NT2/D1 (cell line): ENCODE data around the gene OTOF.

Experiments
- DNase-seq: peaks from one replicate; pipeline ENCODE4 v3.0.0-alpha.2; 2011; ENCODE audit warnings: low read depth, low spot score
- H3K27me3 ChIP-seq: 2 replicates; pipeline ENCODE4 v1.6.0; 2011; ENCODE audit warnings: mild to moderate bottlenecking; ENCODE audit not compliant: insufficient read length, insufficient read depth
- H3K36me3 ChIP-seq: 2 replicates; pipeline ENCODE4 v1.6.1; 2011; ENCODE audit warnings: mild to moderate bottlenecking, low read length, mixed read lengths; ENCODE audit not compliant: insufficient read depth, insufficient read length
- H3K4me1 ChIP-seq: 2 replicates; pipeline ENCODE4 v1.5.1; 2011; ENCODE audit not compliant: insufficient read depth, insufficient read length
- H3K4me3 ChIP-seq: 2 replicates; pipeline ENCODE4 v1.5.1; 2011; ENCODE audit warnings: low read depth; ENCODE audit not compliant: insufficient read length
- H3K9ac ChIP-seq: 2 replicates; pipeline ENCODE4 v1.6.0; 2011; ENCODE audit warnings: low read depth; ENCODE audit not compliant: insufficient read length
- H3K9me3 ChIP-seq: 2 replicates; pipeline ENCODE4 v1.5.1; 2011; ENCODE audit warnings: mild to moderate bottlenecking, low read length; ENCODE audit not compliant: insufficient read depth
- SUZ12 ChIP-seq: IDR thresholded peaks from 2 replicates; pipeline ENCODE4 v1.6.1; 2011; ENCODE audit not compliant: insufficient read length, insufficient read depth; ENCODE audit errors: extremely low read depth
- YY1 ChIP-seq: IDR thresholded peaks from 2 replicates; pipeline ENCODE4 v1.6.1; 2011; ENCODE audit not compliant: insufficient read length, insufficient read depth
- ZNF274 ChIP-seq: IDR thresholded peaks from 2 replicates; pipeline ENCODE4 v1.6.1; 2011; ENCODE audit warnings: mild to moderate bottlenecking, low read depth, low read length

OTOF gene

GRCh38 chr2:26511466-26511865 lies 33.5 kb upstream of the OTOF start:
- Histone ChIP-seq H3K9me3 (no peaks in the 10 kb centered on the region), H3K9ac (no peak overlapping the region), H3K27me3 (no peaks in the 10 kb centered on the region)

GRCh38 chr2:26510344-26510973 lies 32.5 kb upstream of the OTOF start:
- no peak for DNase-seq
- Histone ChIP-seq H3K9ac (no peak overlapping the region), H3K9me3 (no peaks in the 10 kb centered on the region), H3K4me3 (no peak overlapping the region), H3K4me1 (no peaks in the 10 kb centered on the region), H3K36me3 (no peaks in the 10 kb centered on the region), H3K27me3 (no peaks in the 10 kb centered on the region)
- TF ChIP-seq YY1, result no peak
- no peak for TF ChIP-seq SUZ12
- TF ChIP-seq ZNF274, result no peak

More at GRCh38 chr2:26511466-26511865, 33.5 kb upstream of the OTOF start:
- TF ChIP-seq YY1 (no peak), SUZ12 (no peak), ZNF274 (no peak)
- Histone ChIP-seq H3K4me1 (no peaks in the 10 kb centered on the region), H3K4me3 (no peak overlapping the region), H3K36me3 (no peaks in the 10 kb centered on the region)
- no peak for DNase-seq

- Histone ChIP-seq H3K36me3 (no peaks in the 10 kb centered on the region), H3K4me3 (no peak overlapping the region), H3K27me3 (peaks cover 6% of the 10 kb centered on the region), H3K9ac (no peak overlapping the region), H3K9me3 (no peaks in the 10 kb centered on the region), H3K4me1 (peaks cover under 1% of the 10 kb centered on the region)
- no peak for DNase-seq
- TF ChIP-seq SUZ12 (no peak), ZNF274 (no peak), YY1 (no peak)
Measured at GRCh38 chr2:26509141-26509540, 31.2 kb upstream of the OTOF start.

- H3K4me1 ChIP-seq, result peaks cover 4% of the 10 kb centered on the region
- H3K36me3 ChIP-seq, result no peaks in the 10 kb centered on the region
- H3K27me3 ChIP-seq, result peaks cover 11% of the 10 kb centered on the region
- TF ChIP-seq YY1, result no peak
- no peak for TF ChIP-seq ZNF274
- no peak for TF ChIP-seq SUZ12
- H3K4me3 ChIP-seq, result no peak overlapping the region
- DNase-seq, result no peak
- no peak overlapping the region for H3K9ac ChIP-seq
- no peaks in the 10 kb centered on the region for H3K9me3 ChIP-seq
Measured at GRCh38 chr2:26507932-26508331, 30.0 kb upstream of the OTOF start.

GRCh38 chr2:26507088-26507487 lies 29.2 kb upstream of the OTOF start:
- DNase-seq, result no peak
- Histone ChIP-seq H3K4me1 (peaks cover 4% of the 10 kb centered on the region), H3K27me3 (peaks cover 11% of the 10 kb centered on the region), H3K36me3 (no peaks in the 10 kb centered on the region), H3K9ac (no peak overlapping the region), H3K9me3 (no peaks in the 10 kb centered on the region), H3K4me3 (no peak overlapping the region)
- no peak for TF ChIP-seq ZNF274
- no peak for TF ChIP-seq SUZ12
- no peak for TF ChIP-seq YY1

- no peak overlapping the region for H3K9ac ChIP-seq
- TF ChIP-seq SUZ12 (no peak), YY1 (no peak), ZNF274 (no peak)
- peaks cover 11% of the 10 kb centered on the region for H3K27me3 ChIP-seq
- DNase-seq, result no peak
- no peak overlapping the region for H3K4me3 ChIP-seq
- no peaks in the 10 kb centered on the region for H3K9me3 ChIP-seq
- peaks cover 4% of the 10 kb centered on the region for H3K4me1 ChIP-seq
- H3K36me3 ChIP-seq, result no peaks in the 10 kb centered on the region
Measured at GRCh38 chr2:26506279-26506678, 28.4 kb upstream of the OTOF start.

- Histone ChIP-seq H3K9ac (peak overlapping the region; percentile 67), H3K27me3 (peaks cover 11% of the 10 kb centered on the region), H3K4me3 (peak overlapping the region; percentile 27), H3K9me3 (no peaks in the 10 kb centered on the region), H3K36me3 (no peaks in the 10 kb centered on the region), H3K4me1 (peaks cover 4% of the 10 kb centered on the region)
- no peak for DNase-seq
- TF ChIP-seq SUZ12 (no peak), YY1 (no peak), ZNF274 (no peak)
Measured at GRCh38 chr2:26504002-26504401, 26.1 kb upstream of the OTOF start.
